GM21515 (cell line): Measurements from ENCODE around the gene TFCP2L1.
"Not testable (repeated sequence)": the region's sequence is repeated elsewhere in the genome, so short reads cannot be mapped to it uniquely, and the experiment has no call there.

Experiments used
- ATAC-seq: cut with Tn5 transposase; IDR thresholded peaks from one replicate; pipeline ENCODE4 v1.9.1; 2021; ENCODE audit not compliant: unreplicated experiment

TFCP2L1 gene, protein sequence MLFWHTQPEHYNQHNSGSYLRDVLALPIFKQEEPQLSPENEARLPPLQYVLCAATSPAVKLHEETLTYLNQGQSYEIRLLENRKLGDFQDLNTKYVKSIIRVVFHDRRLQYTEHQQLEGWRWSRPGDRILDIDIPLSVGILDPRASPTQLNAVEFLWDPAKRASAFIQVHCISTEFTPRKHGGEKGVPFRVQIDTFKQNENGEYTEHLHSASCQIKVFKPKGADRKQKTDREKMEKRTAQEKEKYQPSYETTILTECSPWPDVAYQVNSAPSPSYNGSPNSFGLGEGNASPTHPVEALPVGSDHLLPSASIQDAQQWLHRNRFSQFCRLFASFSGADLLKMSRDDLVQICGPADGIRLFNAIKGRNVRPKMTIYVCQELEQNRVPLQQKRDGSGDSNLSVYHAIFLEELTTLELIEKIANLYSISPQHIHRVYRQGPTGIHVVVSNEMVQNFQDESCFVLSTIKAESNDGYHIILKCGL

DNA sequence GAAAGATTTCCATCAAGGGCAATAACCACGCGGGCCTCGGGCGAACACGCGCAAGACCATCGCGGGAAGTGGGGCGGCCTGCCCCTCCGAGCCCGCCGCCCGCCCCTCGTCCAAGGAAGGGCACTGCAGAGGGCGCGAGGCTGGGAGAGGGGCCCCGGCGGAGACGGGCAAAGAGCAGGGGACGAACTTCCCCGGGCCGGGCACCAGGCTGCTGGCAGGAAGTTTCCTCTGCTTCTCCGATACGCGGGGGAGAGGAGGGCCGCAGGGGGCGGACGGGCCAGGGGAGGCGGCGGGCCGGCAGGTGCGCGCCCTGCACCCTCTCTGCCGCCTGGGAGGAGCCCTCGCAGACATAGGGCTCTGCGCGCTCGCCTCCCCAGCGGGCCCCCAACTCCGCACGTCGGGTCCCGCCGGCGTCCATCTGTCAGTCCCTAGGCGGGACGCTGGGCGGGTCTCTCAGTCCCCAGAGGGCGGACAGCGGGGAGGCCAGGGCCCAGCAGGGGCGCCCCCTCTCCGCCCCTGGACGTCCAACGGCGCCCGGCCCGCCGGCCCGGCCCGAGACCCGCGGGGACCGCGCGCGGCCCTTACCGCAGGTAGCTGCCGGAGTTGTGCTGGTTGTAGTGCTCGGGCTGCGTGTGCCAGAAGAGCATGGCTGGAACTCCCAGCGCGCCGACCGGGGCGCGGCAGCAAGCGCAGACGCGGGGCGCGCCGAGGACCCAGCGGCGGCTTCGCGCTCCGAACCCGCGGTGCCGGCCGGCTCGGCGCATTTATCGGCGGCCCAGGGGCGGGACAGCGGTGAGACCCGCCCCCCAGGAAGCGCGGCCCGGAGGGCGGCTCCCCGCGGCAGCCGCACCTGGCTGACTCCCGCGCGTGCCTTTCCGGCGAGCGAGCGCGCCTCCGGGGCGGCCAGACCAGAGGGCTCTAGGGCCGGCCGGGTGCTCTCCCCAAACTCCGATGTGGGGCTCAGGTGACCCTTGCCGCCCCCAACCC lies at the start of gene TFCP2L1:
Gene TFCP2L1 (minus strand): TSS at position 740 of the 987 bp plus-strand sequence. CDS start 93 bp downstream, at position 647.
- ATAC-seq, result no peak

DNA sequence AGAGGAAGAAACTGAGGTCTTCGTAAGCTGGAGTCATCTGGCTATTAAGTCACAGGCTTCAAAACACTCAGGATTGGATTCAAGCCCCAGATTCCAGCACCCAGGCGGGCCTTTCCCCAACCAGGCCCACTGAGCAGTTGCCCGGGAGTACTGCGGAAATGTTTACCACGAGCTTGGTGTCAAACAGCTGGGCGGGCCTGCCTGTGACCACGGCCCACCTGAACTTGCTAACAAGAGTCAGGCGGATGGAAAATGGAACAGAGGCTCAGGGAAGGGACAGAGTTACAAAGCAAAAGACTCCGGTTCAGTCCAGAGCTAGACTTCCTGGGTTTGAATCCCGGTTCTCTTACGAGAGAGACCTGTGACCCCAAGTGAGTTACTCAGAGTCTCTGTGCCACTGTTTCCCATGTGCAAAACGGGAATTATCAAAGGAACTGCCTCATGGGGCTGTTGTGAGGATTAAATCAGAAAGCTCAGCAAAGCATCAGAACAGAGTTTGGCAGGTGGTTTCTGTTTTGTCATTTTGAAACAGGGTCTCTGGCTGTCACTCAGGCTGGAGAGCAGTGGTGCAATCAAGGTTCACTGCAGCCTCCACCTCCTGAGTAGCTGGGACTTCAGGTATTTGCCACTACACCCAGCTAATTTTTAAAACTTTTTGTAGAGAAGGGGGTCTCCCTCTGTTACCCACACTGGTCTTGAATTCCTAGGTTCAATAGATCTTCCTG lies 49.0 kb upstream of the TFCP2L1 start:
- ATAC-seq, result peak; percentile 80

DNA sequence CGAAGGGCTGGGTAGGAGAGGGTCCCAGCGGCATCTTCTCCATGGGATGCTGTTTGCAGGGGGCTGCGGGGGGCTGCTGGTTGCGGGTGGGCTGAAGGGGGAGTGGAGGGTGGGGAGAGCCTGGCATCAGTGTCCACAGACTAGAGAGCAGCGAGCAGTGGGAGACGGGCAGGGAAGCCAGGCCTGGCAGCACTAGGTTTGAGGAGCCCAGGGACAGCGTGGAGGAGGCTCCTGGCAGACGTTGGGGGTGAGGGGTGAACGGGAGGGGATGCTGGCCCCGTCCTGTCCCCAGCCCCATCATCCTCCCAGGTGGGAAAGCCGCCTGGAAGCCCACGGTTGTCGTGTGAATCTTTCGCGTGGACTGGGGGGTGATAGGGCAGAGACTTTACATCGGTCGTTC lies 48.2 kb upstream of the TFCP2L1 start:
- ATAC-seq, result no peak

DNA sequence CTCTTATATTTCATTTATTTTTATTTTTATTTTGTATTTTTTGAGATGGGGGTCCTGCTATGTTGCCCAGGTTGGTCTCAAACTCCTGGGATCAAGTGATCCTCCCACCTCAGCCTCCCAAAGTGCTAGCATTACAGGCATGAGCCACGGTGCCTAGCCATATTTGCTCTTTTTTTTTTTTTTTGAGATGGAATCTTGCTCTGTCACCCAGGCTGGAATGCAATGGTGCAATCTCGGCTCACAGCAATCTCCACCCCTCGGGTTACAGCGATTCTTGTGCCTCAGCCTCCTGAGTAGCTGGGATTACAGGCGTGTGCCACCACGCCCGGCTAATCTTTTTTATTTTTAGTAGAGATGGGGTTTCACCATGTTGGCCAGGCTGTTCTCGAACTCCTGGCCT lies 46.3 kb upstream of the TFCP2L1 start:
- ATAC-seq, result not testable (repeated sequence)

DNA sequence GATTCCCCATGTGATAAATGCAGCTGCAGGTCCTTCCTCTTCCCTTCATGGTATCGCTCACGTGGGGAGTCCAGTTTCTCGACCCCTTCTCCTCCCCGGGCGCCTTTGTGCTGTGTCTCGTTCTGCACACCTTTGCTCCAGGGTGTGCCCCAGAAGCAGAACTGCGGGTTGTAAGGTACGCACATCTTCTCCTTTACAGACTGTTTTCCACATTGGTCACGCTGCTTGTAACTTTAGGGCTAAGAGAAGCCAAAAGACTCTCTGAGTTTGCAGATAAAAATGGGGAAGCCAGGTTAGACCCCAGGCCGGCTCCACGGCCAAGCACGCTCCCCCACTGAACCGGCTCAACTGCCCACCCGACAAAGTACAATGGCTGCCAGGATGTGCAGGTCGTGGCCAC lies 45.9 kb upstream of the TFCP2L1 start:
- no peak for ATAC-seq

DNA sequence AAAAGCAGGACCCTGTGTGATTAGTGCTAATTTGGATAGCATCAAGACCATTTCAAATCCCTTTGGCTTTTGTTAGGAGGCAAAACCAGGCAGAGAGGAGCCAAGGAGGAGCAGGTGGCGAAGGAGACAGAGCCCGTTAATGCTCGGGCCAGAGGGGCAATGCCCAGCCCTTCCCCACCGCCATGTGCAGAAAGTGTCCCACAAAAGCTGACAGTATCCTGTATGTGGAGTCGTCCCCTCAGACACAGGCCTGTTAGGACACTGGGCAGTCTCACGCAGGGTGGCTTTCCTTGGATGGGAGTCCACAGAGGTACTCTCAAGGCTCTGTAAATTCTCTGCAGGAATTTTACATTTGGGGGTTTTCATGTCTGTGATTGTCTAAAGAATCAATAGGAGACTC lies 44.8 kb upstream of the TFCP2L1 start:
- no peak for ATAC-seq

DNA sequence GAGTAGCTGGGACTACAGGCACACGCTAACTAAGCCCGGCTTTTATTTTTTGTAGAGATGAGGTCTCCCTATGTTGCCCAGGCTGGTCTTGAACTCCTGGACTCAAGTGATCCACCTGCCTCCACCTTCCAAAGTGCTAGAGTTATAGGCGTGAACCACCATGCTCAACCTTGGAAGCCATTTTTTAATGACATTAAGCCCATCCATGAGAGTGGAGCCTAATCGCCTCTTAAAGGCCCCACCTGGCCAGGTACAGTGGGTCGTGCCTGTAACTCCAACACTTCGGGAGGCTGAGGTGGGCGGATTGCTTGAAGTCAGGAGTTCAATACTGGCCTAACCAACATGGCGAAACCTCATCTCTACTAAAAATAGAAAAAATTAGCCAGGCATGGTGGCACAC lies 41.6 kb upstream of the TFCP2L1 start:
- ATAC-seq, result no peak

DNA sequence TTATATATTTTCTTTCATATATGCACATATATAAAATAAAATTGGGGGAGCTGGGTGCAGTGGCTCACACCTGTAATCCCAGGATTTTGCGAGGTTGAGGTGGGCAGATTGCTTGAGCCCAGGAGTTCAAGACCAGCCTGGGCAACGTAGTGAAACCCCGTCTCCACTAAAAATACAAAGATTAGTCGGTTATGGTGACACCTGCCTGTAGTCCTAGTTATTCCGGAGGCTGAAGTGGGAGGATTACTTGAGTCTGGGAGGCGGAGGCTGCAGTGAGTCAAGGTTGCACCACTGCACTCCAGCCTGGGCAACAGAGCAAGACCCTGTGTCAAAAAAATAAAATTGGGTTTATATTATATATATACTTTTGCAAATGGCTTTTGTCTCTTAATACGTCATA lies 39.6 kb upstream of the TFCP2L1 start:
- ATAC-seq, result no peak

DNA sequence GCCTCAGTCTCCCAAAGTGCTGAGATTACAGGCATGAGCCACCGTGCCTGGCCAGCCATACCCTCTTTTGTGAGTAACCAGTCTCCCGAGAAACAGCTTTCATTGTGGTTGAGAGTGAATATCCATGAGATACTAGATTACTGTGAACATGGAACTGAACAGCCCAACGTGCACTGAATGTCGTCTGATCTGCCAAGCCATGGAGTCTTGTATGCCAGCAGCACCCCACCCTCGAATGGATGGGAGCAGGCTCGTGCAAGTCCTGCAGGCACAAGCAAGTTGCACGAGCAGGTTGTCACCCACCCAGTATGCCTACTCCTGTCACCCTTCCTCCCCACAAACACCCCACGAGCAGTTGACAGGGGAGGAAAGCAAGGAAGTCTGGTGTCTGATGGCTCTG lies 36.5 kb upstream of the TFCP2L1 start:
- ATAC-seq, result no peak

DNA sequence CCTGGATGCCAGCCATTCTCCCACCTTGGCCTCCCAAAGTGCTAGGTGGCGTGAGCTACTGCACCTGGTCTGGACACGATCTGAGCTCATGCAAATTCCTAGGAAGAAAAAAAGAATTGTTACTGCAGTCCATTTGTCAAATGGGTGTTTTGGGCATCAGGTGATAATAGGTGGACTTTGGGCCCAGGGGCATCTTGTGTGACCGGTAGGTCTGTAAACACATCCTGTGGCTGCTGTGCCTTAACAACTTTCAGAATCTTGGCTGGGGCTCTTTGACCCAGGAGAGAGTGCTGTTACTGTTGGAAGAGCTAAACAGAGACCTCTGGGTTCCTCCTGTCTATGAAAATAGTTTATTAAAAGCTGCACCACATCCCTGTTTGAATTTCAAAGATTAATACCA lies 34.9 kb upstream of the TFCP2L1 start:
- ATAC-seq, result no peak

DNA sequence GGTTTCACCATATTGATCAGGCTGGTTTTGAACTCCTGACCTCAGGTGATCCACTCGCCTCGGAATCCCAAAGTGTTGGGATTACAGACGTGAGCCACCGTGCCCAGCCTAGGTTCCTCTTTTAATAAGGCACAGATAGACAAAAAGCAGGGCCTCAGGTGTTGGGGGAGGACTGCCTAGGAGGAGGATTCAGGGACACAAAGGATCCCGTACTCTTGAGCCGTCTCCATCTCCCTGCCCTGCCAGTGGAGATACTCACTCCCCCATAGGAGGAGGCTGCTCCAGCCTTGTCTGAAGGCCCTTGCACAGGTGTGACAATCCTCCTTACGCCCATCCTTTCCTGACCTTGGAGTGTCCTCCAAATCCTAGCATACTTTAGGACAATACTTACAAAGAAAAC lies 32.0 kb upstream of the TFCP2L1 start:
- no peak for ATAC-seq

DNA sequence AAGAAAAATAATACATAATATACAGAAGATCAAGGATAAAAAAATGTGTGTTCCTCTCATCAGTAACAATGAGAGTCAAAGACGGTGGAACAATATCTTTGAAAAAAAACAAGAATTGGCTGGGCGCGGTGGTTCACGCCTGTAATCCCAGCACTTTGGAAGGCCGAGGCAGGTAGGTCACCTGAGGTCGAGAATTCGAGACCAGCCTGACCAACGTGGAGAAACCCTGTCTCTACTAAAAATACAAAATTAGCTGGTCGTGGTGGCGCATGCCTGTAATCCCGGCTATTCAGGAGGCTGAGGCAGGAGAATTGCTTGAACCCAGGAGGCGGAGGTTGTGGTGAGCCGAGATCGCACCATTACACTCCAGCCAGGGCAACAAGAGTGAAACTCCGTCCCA lies 28.7 kb upstream of the TFCP2L1 start:
- not testable (repeated sequence) for ATAC-seq

DNA sequence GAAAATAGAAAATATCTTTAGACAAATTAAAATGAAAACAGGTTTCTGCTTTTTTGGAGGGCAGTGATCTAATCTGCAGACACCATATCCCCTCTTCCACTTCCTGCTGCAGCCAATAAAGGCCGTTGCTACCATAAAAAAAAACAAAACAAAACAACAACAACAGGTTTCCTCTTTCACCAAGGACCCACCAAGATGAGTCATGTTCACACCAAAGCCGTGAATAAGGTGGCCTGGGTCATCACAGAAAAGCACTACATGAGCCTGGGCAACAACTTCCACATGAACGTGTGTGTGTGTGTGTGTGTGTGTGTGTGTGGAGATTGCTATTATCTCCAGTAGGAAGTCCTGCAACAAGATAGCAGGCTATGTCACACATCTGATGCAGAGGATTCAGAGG lies 24.8 kb upstream of the TFCP2L1 start:
- ATAC-seq, result no peak

DNA sequence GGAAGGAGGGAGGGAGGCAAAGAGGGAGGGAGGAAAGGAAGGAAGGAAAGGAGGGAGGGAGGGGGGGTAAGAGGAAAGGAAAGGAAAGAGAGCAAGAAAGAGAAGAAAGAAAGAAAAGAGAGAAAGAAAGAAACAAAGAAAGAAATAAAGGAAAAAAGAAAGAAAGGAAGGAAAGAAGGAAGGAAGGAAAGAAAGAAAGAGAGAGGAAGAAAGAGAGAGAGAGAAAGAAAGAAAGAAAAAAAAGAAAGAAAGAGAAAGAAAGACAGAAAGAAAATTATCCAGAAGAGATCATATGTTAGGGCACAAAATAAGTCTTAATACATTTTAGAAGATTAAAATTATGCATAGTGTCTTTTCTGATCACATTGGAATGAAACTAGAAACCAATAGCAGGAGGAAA lies 24.3 kb upstream of the TFCP2L1 start:
- ATAC-seq, result no peak

DNA sequence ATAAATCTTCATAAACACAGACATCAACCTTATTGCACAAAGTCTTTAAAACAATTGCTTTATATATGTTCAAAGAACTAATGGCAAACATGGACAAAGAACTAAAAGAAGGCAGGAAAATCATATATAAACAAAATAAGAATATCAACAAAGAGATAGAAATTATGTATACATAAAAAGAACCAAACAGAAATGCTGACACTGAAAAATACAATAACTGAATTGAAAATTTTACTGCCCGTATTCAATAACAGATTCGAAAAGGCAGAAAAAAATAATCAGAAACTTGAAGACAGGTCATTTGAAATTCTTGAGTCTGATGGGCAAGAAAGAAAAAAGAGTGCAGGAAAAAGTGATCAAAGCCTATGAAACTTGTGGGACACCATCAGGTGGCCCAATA lies 22.0 kb upstream of the TFCP2L1 start:
- no peak for ATAC-seq

DNA sequence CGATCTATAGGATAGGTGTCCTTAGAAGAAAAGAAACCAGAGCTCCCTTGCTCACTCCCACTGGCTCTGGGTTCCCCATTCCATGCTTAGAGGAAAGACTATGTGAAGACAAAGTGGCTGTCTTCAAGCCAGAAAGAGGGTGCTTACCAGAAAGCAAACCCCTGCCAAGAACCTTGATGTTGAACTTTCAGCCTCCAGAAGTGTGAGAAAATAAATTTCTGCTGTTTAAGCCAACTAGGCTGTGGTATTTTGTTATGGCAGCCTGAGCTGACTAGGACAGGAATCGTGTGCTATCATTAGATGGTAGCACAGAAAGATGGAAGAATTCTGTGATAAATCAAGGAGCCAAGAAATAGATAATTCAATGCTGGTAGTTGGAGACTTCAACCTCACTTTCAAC lies 19.9 kb upstream of the TFCP2L1 start:
- ATAC-seq, result no peak

DNA sequence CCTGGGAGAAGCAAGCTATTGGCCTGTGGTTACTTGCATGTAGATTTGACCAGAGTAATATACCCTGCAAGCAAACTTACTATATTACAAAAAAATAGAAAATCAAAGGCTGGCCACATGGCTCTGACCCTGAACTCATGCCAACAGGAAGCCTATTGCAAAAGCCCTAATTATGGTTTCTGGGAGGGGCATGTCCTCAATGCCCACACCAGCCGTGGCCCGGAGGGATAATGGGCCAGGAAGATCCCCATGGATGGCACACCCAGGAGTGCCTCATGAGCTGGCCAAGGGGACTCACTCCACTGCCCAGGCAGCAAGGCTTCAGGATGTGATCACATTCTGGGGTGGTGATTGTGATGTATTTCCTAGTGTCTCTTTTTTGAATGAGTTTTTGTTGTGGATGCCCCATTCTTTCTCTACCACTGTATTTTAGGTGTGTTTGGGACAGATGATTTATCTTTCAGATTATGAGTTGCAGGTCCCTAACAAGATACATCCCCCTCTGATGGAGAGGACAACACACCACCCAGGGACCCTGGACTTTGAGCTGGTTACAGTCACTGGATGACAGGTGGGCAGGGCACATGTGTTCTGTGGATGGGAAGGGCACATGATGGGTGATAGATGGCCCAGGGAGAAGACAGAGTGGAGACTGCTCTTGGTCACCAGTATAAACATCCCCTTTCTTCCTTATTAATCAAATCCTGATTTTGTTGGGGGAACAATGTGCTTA lies 18.7 kb upstream of the TFCP2L1 start:
- ATAC-seq, result no peak

DNA sequence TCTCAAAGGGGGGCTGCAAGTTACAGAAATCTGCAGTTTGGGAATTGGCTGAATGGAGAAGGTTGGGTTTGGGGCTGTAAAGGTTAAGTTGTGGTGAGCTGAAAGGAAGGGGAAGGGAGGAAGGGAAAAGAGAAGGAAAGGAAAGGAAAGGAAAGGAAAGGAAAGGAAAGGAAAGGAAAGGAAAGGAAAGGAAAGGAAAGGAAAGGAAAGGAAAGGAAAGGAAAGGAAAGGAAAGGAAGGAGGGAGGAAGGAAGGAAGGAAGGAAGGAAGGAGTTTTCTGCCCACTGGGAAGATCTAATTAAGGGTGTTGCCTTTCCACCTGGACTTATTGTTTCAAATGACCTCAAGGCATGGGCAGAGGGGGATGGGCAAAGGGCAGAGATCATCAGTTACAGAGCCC lies 16.2 kb upstream of the TFCP2L1 start:
- not testable (repeated sequence) for ATAC-seq

DNA sequence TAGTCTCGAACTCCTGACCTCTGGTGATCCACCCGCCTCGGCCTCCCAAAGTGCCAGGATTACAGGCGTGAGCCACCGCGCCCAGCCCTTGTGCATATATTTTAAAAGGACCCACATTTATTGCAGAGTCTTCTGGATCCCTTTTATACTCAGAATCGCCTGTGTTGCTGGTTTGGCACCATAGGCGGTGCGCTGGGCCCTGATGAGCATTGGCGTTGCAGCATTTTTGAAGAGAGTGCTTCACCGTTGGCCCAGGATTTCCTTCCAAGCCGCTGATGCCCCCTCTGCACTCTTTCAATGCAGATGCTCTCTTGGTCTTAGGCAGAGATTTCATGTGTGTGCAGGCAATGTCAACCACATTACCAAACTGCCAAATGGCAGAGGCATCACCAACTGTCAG lies 13.5 kb upstream of the TFCP2L1 start:
- no peak for ATAC-seq

DNA sequence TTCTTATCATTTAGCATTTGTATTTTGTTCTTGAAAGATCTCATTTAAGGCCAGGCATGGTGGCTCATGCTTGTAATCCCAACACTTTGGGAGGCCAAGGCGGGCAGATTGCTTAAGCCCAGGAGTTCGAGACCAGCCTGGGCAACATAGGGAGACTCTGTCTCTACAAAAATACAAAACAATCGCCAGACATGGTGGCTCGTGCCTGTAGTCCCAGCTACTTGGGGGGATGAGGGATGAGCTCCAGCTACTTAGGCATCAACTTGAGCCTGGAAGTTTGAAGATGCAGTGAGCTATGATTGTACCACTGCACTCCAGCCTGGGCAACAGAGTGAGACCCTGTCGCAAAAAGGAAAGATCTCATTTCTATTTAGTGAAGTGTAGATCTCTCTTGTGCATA lies 12.9 kb upstream of the TFCP2L1 start:
- ATAC-seq, result not testable (repeated sequence)
